ENCODE results near the gene IL17RD.
A peak's percentile ranks its signal among the peaks of the same experiment; 100 is the strongest.

Gene IL17RD

DNA sequence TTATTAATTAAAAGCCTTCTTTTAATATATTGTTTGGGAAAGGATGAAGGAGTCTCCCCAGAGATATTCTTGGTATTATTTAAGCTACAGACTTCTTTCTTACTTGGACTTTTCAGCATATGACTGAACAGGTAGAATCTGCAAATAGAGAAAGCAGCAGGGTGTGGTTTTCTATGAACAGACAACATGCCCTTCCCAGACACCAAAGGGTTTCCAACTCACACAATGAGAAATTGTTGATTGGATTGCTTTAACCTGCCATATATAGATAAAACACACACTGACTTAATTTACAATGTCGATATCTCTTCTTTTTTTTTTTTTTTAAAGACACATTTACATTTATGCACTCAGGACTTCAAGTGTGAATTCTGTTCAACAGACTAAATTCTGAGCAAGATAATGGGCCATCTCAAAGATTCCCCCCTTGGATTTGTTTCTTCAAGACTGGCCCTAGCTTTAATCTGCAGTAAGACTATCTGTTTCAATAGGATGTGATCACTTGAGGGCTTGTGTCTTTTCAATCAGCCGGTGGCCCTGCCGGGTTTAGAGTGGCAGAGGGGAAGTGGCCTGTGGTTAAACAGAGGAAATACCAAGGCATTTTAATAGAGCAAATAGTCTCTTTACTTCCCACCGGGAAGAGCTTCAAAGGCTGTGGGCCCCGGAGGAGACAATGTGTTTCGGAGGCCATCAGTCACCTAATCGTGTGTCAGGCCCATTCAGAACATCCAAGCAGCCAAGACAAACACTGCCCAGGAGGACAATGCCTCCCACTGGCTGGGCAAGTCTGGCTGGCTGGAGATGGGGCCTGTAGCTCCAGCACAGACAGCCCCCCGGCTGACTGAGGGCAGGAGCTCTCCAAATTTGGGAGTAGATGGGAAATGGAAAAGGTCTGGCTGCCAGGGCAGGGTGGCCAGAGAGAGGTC, 6.1 kb downstream of the IL17RD start:
- FAIRE-seq: peak; percentile 13
- peak; percentile 42 for DNase-seq (ENCODE audit: low spot score)

DNA sequence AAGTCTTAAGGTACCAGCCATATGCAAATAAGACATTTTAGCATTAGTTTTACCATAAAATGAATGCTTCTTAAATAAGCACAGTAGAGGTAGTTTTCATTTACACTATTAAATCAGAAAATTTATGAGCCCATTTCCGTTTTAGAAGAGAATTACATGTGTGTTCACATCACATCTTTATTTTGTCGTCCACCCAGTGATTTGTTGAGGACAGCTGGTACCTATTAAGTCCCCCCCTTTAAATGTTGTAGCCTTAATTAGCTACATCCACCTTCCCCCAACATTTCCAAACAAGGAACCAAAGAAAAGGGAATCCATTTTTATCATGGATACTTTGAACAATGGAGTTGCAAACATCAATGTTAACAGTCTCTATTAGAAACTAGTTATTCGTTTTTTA, 6.8 kb downstream of the IL17RD start:
- FAIRE-seq: no peak
- DNase-seq (ENCODE audit: low spot score): no peak

DNA sequence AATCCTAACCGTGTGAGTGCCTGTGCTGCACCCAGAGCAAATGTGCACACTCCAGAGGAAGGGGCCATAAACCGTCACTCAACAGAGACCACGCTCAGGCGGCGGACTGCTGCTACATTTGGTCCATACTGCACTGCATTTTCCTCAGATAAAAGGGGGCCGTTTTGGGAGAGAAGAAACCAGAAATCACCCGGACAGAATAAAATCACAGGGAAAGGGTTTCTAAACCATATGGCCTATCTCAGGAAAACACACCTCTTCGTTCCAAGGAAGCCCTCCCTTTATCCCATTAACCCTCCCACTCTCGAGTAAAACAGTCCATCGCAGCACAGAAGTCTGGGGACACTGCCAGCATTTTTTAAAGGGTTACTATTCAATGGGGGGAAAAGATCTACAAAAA, 7.6 kb downstream of the IL17RD start:
- FAIRE-seq: no peak
- DNase-seq (ENCODE audit: low spot score): no peak

DNA sequence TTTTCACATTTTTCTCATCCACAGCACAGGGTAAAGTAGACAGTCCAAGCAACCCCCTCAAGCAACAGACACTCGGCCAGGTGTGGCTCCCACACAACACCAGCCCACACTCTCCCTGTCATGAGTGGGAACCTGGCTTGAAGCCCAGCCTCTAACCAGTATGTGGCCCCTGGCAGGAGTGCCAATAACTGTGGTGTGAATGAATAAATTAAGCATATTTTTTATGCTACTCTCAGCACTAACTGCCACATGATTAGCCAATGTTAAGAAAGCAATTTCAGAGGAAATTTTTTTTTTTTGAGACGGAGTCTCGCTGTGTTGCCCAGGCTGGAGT, 9.9 kb downstream of the IL17RD start:
- DNase-seq (ENCODE audit: low spot score): no peak

DNA sequence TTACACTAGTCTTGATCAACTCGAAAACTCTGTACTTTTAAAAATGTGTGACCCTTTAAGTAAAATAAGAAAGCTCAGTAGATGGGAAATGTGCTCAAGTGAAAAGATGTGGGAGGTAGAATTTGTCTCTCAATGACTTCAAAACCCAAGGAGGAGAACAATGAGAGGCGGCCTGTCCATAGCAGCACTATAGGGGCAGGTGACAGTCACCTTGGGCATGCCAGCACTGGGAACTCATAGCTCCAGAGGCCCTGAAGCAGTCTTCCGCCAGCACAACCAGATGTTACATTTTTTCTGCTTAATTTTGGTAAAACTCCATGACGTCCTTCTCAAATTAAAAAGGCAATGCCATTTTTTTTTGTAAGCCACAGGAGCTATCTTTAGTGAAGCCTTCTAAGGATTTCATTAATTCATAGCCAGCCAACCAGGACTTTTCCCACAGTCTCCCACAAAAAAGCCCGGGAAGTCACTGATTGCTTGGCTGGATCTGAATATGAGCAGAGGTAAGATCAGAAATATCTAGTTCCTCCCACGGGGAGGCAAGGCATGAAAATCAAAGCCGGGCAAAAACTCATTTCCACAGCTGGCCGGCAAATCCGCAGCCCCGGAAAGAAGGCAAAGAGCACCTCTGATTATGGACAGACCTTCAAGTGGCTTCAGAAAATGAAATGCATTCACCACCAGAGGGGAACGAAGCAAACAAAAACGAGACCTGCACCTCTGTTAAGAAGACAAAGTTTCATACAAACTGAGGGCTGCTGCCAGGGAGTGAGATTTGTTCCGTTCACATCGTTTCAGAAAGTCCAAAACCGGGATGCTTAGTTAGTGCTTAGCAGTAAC, 10.5 kb downstream of the IL17RD start:
- DNase-seq (ENCODE audit: low spot score) (no peak), FAIRE-seq (no peak)

More for the DNA sequence above, 9.9 kb downstream of the IL17RD start:
- no peak for FAIRE-seq

DNA sequence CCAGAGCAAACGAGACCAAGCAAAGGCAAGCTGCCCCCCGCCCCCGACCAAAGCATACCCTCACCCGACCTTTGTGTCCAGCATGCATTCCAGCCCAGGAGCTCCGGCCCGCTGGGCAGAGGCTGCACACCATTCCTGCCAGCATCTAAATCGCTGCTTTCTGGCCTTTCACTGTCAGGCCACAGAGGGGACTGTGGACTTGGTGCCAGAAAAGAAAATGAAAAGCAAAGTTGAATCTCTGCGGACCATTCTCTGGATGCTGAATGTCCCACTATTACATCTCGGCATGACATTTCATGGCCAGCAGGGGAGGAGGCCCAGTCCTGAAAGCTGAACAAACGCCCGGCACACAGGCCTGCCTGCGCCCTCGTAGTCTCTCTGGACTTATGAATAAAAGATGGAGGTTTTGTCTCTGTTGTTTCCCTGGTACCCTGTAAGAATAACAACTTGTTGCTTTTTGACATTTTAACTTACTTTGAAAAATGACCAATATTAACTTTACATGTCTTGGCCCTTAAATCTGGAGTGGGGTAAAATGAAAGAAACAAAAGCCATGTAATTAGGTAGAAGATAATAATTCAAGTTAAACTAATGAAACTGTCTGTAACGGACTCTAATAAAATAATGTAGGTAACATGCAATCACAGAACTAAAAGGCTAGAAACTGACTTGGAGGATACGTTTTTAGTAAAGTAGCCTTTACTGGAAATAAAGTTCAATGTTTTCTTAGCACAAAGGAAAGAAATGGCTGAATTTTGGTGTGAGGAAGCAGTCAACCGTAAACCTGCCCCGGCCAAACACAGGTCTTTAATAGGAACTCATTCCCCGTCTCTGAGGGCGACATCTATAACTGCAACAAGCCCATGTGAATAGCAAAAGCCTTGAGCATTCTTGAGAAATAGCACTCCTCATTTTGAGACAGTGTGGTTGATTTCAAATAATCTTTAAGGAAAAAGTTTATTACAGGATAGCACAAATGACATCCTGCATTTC, 12.7 kb downstream of the IL17RD start:
- FAIRE-seq (no peak), DNase-seq (ENCODE audit: low spot score) (no peak)

DNA sequence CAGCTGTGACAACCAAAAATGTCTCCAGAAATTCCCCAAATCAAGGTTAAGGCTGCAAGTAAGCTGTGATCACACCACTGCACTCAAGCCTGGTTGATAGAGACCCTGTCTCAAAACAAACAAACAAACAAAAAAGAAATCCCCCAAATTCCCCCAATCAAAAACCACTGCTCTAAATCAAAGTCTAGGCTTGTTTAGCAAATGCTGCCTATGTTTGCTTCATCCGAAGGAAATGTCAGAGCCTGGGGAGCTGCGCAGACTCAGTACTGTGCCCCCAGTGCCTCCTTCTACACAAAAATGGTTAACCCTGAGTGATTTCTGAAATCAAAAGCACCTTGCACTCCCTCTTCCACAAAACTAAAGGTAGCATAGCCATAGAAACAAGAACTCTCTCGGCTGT, 13.4 kb downstream of the IL17RD start:
- DNase-seq (ENCODE audit: low spot score) (no peak), FAIRE-seq (no peak)

DNA sequence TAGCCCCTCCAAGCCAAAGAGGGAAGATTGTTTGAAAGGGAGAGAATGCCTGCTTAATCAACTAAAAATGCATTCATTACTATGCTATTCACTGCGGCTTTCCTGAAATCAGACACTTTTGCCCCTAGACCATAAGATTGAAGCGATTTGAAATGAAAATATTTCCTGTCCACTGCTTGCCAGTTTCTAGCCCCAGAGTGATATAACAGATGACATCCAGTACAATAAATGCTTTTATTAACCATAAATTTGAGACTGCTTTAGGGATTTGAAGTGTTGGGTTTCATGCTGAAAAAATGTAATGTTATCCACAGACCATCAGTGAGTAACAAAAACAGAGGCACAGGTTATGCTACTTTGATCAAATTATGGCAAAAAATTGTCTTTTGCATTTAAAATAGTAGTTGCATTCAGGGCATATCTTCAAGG, 14.1 kb downstream of the IL17RD start:
- DNase-seq (ENCODE audit: low spot score): no peak
- FAIRE-seq: no peak

DNA sequence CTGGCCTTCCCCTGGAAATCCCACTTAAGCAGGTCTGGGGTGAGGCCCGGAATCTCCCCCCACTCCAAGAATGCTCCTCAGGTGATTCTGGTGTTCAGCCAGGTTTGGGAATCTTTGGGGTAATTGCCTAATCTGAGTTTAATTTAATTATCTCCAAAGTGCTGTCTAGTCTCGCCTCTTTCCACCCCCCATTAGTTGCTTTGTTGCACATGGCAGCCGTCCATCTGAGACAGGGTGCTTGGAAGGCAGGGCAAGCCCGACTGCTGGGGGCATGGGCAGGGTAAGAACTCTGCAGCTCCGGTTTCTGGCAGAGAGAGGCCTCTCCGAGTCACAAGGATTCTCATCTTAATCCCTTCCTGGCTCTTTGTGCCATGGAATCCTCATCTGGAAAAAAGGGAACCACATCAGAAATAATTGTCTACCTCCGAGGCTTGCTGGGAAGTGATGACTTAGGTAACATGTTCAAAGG, 15.0 kb downstream of the IL17RD start:
- DNase-seq (ENCODE audit: low spot score): no peak

DNA sequence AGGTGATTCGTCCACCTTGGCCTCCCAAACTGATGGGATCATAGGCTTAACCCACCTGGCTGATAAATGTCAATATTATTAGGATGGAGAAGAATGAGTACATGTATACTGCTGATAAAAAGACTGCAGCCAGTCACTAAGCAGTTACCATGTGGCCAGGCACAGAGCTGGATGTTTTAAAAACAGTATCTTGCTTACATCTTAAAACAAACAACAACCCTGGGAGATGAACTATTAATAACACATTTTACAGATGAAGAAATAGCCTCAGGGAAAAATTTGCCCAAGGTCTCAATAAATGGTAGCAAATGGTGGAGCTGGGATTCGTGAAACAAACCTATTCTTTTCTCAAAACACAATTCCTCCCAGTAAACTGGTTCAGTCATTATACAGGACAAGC, 18.1 kb downstream of the IL17RD start:
- FAIRE-seq: no peak
- no peak for DNase-seq (ENCODE audit: low spot score)

More for the DNA sequence above, 15.0 kb downstream of the IL17RD start:
- no peak for FAIRE-seq

DNA sequence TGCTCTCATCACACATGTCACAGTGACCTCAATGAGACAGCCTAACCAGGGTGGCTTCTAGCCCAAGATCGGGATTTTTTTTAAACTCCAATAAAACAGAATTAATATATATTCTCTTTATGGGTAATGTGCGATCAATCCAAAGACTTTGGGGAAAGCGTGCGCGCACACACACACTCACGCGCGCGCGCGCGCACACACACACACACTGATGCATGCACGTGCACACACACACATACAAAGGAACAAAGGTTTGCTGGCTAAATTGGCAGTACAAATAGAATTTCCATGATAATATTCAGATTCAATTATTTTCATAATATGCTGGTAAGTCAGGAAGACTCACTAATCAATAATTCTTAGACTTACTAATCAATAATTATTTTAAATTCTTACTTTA, 19.3 kb downstream of the IL17RD start:
- no peak for FAIRE-seq
- DNase-seq (ENCODE audit: low spot score): no peak

DNA sequence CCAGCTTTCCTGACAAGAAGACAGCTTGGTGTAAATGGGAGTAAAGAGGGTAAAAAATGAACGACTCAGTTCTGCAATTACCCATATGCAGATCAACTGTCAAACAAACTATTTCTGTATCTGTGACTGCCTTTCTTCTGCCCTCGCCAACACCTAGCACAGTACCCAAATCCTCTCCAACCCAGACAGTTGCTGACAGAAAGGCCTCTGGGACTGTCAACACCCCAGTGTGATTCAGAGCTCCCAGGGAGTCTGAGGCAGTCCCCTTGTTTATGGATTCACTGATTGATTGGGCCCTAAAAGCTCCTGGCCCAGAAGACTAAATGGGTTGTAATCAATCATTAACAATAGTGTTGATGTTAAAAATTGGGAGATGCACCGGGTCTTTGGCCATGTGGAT, 20.2 kb downstream of the IL17RD start:
- no peak for DNase-seq (ENCODE audit: low spot score)
- FAIRE-seq: no peak

DNA sequence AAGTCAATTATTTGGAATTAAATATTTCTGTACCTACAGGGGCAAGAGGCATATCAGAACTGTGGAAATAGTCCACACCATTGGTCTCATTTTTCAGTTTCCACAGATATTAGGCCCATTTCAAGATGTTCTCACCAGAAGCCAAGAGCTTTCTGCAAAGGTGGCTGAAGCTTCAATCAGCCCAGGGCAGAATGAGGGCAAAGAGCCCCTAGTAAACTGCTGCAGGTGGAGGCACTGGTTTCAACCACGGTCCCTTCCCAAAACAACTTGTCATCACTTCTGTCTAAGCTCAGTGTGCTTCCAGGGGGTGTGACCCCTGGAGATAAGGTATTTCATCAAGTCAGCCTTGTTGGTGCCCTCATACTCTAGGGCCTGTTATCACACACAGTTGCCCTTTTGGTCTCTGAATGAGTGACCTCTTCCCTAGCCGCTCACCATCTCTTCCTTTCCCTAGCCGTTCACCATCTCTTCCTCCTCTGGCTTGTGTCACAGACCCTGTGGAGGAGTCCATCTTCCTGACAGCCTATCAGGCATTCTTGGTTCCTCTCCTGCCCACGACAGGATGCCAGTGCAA, 21.2 kb downstream of the IL17RD start:
- no peak for FAIRE-seq
- DNase-seq (ENCODE audit: low spot score): no peak

DNA sequence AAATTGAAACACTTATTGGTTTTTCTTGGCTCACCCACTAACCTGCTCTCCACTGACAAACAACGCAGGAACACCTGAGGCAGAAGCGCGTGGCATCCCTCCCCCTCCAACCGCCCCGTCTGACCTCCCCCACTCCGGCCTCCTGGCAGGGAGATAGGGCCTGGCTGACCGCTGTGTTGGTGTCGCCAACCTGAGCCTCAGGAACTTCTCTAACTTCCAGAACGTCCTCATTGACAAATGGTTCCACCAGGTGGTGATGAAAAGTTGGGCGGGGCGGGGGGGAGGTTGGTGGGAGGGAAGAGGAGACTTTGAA, 22.8 kb downstream of the IL17RD start:
- FAIRE-seq: no peak
- no peak for DNase-seq (ENCODE audit: low spot score)

DNA sequence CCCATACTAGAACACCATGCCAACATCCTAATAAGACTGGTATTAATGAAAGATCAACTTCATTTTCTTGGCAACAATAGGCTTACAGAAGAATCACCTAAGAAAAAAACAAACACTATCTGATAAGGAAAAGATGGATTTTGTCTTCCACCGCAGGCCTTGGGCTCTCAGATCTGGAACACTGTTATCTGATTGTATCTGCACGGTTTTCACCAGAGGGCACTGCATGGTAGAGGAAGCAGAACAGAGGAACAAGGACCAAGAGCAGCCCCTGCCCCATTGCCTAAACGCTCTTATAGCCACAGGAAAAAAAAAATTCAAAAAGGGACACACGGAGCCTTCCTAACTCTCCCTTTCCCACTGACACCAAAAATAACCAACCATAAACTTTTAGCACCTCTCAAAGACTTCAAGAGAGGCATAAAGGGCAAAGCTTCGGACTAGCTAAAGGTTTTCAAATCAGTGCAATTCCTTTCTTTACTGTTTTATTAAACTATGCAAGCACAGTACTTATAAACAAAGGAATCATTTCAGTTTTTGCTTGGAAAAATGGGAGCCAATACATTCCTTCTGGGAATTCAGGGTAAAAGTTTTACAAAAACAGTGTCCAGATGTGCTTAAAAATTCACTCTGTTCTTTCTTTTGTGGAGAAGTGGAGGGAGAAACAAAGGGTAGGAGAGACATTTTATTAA, 23.3 kb downstream of the IL17RD start:
- FAIRE-seq (no peak), DNase-seq (ENCODE audit: low spot score) (no peak)

DNA sequence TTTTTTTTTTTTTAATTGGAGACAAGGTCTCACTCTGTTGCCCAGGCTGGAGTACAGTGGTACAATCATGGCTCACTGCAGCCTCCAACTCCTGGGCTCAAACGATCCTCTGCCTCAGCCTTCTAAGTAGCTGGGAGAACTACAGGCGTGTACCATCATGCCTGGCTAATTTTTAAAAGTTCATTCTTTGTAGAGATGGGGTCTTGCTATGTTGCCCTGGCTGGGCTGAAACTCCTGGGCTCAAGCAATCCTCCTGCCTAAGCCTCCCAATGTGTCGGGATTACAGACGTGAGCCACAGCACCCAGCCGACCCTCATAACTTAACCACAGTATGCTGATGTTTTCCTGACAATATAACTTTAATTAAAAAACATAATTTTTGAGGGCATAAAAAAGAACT, 24.3 kb downstream of the IL17RD start:
- no peak for FAIRE-seq

DNA sequence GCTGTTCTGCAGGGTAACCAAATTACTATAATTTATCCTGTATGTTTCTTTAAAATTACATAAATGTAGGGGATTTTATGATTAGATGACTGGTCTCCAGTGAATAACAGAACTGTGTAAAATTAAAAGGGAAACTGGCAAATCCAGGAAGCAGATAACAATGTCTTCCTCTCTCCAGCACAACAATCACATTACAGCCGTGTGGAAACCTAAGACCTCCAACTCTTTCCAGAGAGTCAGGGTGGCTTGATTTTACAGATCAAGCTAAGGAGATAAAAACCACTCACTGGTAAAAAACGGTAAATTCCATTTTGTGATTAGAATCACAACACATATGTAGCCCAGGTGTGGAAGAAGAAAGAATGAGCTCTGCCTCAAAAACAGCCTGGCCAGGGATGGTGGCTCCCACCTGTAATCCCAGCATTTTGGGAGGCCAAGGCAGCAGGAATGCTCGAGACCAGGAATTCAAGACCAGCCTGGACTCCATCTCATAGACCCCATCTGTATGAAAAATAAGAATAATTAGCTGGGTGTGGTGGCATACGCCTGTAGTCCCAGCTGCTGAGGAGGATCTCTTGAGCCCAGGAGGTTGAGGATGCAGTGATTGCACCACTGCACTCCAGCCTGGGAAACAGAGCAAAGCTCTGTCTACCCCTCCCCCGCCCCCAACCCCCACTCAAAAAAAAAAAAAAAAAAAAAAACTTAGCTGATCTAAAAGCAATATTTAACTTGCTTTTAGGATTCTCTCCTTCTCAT, 29.0 kb downstream of the IL17RD start:
- FAIRE-seq (no peak), DNase-seq (ENCODE audit: low spot score) (no peak)

More for the DNA sequence above, 24.3 kb downstream of the IL17RD start:
- DNase-seq (ENCODE audit: low spot score): no peak

DNA sequence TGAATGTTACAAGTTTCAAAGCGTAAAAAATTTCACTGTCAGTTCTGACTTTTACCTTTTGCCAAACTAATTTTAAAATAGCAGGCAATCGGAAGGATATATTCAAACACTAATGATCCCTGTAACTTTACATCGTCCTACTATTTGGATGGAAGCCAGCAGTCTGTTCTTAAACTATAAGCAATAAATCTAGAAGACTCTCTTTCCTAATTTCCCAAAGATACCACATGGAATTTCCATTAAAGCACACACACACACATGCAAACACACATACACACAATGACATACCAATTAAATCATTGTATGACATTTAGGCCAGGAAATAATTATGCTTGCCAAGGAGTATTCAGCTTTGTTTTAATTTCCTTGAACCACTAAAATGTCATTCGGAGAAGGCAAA, 32.0 kb downstream of the IL17RD start:
- no peak for DNase-seq (ENCODE audit: low spot score)
- FAIRE-seq: no peak

DNA sequence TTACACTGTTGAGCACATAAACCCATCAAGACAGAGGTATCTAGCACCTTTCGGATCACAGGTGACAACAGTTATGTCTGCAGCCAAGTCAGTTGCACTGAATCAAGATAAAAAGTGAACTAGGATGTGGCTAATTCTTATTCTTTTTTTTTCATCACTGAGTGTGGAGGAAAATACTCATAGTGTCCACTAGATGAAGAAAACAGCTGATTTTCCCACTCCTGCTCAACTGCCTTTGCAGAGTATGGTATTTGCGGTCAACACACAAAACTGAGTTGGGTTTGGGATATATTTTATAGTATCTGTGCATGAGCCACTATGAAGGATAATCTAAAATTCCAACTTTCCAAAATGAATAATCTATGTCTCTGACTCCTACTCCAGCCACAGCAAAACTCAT, 32.5 kb downstream of the IL17RD start:
- FAIRE-seq (no peak), DNase-seq (ENCODE audit: low spot score) (no peak)

DNA sequence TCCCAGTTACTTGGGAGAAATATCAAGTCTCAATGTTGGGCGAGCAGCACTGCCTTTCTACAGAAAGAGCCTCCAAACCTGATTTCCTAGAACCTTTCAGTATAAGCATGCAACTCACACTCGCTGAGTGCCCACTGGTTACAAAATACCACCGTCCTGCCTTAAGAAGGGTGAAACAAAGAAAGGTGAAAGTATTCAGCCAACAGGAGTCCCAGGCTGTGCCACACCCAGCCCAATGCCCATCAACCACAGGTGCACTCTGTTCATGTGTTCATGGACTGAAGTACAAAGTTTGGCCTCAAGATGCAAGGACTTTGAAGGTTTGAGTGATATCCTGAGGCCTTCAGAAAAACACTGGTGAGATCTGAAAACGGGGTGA, 34.0 kb downstream of the IL17RD start:
- DNase-seq (ENCODE audit: low spot score): no peak
- FAIRE-seq: no peak
